Activated naive CD4-positive, alpha-beta T cell treated with Interleukin-2 at 50 U/mL for 16 hours (primary cell): ENCODE results near the gene WNT2.
"Not testable (repeated sequence)": the region's sequence is repeated elsewhere in the genome, so short reads cannot be mapped to it uniquely, and the experiment has no call there.

Experiments
- DNase-seq: peaks from one replicate; pipeline ENCODE4 v3.0.0-alpha.2; 2020

WNT2 gene

DNA sequence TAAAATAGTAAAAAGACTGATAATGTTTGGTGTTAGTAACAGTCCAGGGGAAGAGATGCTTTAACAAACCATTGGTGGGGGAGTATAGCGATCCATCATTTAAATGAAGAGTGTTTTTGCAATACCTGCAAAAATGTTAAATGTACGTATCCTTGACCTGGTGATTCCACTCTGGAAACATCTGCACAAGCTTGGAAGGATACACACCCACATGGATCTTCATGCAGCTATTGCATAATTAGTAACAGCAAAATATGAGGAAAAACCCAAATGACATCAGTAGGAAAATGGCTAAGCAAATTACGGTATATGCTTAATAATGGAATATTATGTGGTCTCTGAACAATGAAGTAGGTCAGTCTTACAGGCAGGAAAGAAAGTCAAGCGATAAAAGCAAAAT, 20.5 kb downstream of the WNT2 start:
- DNase-seq: no peak

DNA sequence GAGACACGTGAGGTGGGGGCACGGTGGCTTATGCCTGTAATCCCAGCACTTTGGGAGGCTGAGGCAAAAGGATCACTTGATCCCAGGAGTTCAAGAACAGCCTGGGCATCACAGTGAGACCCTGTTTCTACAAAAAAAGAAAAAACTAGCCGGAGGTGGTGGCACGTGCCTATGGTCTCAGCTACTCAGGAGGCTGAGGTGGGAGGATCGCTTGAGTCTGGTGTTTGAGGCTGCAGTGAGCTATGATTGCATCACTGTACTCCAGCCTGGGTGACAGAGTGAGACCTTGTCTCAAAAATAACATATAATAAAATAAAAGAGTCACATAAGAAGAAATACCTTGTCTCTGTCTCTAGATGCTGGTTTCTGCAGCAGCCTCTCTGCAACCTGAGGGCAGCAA, 22.4 kb downstream of the WNT2 start:
- DNase-seq: not testable (repeated sequence)

DNA sequence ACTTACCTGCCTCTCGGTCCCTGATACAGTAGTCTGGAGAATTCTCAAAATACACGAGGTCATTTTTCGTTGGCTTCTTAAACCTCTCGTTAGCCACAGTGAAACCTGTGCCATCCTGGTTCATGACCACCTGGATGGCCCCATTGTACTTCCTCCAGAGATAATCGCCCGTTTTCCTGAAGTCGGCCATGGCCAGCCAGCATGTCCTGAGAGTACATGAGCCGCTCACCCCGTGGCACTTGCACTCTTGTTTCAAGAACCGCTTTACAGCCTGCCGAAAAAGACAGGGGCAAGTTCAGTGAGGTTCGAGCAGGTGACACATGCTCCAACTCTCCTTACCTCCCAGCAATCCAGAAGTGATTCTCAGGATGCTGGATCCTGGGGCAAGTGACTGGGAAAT, 25.3 kb downstream of the WNT2 start:
- DNase-seq: no peak

DNA sequence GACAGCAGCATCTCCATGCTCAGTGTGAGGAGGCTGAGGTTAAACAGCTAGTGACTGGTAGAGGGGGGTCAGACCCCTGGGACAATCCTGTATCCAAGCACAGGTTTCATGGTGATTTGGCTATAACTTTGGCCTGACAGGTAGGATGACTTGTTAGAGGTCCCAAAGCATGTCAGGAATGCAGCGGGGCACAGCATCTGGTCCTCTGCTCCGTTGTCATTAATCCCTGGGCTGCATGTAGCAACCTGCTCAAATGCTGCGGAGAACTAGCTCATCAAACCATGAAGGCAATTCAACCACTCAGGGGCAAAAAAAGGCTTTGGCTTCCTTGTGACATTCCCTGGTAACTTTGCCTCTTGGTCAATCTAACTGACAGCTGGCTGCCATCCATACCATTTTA, 26.8 kb downstream of the WNT2 start:
- DNase-seq: no peak

DNA sequence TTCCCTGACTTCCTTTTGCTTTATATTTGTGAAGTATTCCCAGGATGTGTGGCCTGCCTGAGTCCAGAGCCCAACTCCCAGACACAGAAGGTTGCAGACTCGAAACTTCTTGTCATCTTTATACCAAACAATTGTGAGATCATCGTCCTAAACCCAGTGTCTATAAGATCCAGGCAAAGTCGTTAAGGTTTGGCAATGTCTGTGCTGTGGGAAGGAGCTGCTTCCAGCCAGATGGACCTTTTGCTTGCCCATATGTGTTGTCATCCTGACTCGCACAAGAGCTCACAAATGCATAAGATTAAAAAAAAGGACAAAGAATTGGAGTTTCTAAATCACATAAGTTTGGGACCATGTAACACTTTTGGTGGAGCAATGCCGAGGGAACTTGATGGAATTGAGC, 37.0 kb downstream of the WNT2 start:
- DNase-seq: no peak

DNA sequence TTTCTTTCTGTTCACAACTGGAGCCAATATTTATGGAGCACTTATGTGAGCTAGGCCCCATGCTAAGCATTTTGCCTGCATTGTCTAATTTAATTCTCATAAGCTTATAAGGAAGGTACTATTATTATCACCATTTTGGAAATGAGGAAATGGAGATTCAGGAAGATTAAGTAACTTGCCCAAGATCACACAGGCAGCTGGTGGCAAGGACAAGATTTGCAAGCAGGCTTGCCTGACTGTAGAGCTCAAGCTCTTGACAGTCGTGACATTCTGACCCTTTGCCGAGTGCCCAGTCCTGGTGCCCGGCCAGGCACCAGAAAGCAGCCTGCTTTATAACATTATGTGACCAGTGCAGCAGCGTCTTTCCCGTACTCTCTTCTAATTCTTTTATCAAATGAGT, 38.2 kb downstream of the WNT2 start:
- DNase-seq: no peak

DNA sequence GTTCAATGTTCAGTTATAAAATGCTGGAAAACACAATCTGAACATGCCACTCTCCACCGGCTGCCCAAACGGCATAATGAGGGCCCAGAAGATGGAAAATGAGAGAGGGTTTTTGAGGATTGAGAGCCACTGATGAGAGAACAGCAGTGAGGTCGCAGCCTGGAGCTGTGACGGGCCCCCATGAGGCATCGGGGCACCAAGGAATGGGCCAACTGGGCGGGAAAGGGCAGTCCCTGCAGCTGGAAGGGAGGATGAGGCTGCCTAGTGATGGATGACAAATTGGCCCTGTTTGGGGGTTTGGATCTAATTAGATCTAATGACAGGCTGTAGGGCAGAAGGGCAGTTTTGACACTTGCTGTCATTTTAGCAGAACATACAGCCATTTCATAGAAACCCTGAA, 39.1 kb downstream of the WNT2 start:
- DNase-seq: no peak

DNA sequence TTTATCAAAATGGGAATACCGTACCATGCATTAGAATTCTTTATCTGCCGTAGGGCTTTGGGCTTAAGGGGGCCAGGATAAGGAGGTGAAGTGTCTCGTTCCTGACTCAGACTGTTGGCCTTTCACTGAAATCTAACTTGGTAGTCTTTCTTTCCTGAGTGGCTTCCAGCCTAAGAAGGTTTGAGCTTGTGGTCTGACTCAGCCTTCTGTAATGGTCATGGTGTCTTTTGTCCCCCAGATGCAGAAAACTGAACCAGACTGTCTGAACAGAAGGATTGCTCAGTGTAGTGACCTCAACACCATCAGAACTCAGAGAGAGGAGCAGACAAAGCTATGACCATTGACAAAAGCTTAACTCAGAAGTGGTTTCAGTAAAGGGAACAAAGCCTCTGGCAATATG, 39.5 kb downstream of the WNT2 start:
- DNase-seq: no peak

DNA sequence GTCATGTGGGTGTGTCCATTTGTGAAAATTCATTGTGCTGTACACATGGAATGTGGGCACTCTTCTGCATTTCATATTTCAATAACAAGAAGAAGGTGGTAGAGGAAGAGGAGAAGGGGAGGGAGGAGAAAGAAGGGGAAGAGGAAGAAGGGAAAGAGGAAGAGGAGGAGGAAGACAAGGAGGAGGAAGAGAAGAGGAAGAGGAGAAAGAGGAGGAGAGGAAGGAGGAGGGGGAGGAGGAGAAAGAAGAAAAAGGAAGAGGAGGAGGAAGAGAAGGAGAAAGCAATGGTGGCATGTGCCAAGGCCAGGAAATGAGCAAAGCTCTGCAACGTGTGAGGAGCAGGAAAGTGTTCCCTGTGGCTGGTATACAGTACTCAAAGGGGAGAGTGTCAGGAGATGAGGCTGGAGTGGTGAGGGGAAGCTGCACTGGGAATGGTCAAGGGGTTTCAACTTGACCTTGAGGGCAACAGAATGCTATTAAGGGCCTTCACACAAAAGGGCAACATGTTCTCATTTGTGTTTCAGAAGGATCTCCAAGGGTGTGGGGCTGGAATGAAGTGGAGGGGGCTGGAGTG, 40.5 kb downstream of the WNT2 start:
- DNase-seq: no peak

DNA sequence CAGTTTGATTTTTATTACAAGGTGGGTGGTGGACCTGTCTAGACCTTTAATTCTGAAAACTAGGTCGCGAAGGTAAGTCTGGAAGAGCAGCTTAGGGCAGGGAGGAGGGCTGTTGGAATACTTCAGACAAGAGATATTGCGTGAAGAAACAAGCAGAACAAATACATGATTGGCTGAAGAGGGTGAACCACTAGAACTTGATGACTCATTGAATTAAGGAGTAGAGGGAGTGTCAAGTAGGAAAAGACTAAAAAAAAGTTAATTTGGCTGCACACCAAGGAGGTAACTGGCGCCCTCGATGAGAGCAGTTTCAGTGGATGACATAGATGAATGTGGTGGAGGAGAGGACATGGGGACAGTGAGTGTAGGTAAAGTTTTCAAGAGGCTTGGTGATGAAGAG, 41.3 kb downstream of the WNT2 start:
- DNase-seq: no peak

DNA sequence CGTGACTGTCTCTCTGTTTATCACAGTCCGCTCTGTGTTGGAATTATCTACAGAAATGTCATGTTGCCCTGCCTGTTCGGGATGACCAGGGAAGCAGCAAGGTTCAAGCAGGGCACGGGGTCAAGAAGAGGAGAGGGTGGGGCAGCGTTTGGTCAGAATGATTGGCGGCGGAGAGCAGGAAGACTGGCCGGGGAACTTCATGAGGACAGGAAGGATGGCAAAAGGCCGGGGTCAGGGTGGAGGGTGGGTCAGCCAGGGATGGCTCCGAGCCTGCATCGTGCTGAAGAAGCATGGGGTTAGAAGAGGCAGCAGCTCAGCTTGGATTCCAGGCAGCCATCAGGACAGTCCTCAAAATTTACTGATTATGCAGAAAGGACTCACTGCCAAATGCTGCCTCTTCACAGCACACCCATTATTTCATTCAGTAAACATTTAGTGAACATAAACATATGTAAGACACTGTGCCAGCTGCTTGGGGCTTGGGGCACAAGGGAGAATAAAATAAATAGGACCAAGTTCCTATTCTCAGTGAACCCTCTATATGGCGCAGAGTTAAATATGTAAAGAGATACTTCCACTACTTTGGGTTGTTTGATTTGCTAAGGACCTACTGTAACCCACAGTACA, 42.8 kb downstream of the WNT2 start:
- DNase-seq: no peak

DNA sequence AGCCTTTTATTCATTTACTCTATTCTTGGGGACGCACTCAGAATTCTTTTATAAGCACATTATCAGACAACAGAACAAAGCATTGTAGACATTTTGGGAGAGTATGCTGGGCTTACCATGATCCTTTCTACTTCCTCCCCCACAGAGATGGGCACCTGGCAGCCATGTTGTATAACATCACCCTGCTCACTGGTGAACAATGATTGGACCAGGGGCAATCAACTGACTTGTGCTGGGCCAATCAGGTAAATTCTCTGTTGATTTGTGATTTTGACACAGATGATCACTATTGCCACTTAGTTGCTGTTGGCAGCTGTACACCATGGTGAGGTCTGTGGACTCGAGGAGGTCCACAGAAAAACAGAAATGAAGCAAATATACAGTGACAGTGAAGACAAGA, 43.7 kb downstream of the WNT2 start:
- DNase-seq: no peak

DNA sequence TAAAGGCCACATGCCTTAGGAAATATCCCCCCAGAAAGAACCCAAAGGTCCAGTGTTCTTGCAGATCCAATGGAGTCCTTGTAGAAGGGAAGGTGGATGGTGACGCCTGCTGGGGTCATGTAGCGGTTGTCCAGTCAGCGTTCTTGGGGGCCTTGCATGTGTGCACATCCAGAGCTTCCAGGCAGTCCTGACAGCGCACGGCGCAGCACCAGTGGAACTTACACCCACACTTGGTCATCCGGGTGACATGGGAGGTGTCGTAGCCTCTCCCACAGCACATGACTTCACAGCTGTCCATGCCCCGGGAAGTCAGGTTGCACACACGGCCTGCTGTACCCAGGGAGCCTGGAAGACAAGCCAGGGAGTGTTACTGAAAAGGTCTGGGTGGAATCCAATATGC, 44.8 kb downstream of the WNT2 start:
- no peak for DNase-seq

DNA sequence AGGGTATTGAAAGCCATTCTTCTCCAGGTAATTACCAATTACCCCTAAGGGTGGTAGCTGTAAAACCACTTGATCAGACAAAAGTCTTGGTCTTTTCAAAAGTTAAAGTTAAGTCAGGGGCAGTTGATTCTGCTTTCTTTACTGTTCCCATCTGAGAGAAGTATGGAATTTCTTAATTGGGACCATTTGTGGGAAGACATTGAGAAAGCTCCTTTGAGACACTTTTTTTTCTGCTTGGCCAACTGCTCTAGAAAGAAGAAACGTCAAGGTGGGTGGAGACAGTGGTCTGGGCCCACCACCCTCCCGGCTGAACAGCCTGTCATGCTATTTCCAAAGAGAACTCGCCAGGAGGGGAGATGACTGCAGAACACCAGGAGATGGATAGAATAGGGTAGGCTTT, 45.3 kb downstream of the WNT2 start:
- DNase-seq: no peak

DNA sequence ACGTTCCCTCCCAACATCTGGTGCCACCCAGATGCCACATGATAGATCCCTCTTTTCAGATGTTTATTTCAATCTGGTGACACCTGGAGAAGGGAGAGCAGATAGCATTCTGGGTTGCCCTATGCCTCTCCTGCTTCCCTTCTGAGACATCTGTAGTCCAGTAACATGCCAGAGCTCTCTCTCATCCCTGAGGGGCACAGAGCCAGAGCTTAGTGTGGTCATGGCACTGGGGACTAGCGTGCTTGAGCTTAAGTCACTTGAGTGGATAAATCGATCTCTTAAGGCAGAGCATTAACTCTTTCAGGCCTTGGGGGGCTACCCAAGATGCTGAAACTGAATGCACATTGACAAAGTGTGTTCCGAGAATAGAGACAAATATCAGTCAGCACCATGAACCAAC, 47.9 kb downstream of the WNT2 start:
- no peak for DNase-seq

DNA sequence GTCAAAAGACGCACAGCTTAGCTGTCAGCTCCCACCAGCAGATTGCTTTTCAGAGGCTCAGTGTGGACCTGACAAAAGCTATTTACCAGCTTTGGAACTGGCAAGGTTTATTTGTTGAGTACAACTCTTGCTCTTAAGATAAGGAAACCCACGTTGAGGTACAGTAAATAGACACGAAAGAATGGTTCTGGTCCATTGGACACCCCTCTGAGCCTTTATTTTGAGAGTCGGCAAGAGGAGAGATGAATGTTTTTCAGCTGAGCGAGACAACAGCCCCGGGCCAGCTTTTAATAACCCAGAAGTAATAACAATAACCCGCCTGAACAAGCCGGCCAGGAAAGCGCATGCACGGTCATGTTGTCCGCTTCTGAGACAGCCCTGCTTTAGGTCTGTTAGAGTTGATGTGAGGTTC, 49.0 kb downstream of the WNT2 start:
- no peak for DNase-seq

DNA sequence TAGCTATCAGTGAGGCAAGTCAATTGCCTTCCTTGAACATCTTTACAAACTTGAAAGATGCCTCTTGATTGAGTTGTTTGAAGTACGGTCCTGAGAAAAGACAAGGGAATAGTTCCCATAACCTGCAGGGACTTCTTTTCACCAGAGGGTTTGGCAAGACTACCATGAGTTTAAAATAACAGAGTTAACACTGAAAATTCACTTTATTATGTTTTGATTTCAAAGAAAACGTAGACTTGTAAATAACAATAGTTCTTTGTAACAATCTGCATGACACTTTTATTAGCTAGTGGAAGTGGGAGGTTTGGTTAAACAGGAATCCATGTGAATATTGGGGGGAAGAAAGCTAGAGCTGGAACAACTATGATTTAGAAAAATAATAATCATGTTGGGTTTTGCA, 49.5 kb downstream of the WNT2 start:
- DNase-seq: no peak

DNA sequence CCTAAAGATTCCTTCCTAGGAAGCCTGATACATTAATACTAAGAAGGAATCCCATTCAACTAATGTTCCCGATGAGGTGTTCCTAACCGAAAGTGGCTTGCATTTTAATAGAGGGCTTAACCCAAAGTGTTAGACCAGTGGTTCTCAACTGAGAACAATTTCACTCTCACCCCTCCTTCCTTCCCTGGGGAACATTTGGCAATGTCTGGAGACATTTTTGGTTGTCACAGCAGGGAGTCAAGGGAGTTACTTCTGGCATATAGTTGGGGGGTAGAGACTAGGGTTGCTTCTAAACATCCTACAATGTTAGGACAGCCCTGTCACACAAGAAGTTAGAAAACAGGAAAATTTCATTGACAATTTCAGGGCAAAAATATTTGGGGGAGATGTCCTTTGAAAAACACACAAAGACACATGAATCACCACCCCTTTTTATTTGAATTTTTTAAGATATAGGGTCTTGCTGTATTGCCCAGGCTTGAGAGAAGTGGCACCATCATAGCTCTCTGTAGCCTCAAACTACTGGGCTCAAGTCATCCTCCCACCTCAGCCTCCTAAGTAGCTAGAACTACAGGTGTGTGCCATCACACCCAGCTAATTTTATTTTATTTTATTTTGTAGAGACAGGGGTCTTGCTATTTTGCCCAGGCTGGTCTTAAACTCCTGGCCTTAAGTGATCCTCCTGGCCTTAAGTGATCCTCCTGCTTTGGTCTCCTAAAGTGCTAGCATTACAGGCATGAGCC, 50.7 kb downstream of the WNT2 start:
- DNase-seq: no peak

DNA sequence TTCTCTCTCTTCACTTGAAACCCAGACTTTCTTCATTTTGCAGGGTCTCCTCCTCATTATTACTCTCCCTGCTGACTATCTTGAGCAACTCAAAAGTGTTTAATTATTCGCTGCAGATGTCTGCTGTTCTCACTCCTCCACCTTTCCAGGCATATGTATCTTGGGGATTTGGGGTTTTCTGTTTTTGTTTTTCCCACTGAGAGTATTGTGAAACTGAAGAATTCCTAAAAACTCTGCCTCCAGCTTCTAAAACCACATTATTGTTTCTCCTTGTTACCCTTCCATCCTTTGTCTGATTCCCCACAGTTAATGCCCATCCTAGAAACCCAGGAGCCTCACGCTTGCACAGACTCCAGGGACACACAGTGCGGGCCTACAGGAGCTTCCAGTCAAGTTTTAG, 51.3 kb downstream of the WNT2 start:
- no peak for DNase-seq

DNA sequence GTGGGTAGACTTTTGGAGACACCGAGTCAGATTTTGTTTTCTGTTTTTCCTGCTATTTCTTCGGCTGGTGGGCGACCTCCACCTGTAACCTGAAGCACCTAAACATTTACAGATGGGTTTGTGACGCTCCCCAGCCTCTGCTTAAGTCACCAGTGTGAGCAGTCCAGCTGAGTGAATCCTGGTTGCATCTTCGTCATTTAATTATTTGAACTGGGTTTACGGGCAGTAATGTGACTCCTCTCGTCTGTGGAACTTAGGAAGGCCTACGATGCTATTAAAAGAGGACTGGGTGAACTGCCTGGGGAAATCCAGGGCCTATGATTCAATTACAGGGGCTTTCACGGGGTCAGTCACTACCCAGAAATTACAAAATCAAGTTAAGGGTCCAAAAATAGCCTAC, 52.5 kb downstream of the WNT2 start:
- no peak for DNase-seq

DNA sequence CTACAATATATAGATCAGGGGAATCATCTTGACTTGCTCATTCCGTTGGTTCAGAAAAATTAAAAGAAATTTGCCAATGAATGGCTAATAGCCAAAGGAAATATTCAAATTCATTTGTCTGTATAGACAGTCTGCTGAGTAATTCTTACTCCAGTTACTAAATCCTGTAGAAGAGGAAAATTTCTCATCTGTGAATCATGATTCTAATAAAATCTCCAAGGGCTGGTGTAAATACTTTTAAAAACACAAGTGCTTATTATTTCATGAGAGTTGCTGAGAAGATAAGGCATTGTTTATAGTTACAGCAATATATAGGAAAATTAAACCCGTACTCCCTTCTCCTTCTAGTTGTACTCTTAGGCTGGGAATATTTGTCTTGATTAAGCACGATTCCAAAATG, 53.0 kb downstream of the WNT2 start:
- DNase-seq: no peak

DNA sequence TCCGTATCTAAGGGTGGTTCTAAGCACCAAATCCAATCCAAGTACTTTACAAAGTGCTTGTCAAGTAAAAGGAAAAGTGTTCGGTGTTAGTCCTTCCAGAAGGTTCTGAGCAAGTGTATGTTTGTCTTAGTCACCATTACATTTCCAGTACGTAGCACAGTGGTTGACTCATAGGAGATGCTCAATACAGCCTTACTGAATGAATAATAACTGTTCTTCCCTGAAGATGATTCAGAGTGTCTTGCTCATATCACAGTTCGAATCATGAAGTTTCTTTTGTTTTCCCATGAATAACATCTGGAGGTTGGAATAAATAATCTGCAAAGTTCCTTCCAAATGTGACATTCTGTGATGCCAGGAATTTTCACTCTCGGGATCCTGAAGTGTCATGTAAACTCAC, 53.4 kb downstream of the WNT2 start:
- DNase-seq: no peak

DNA sequence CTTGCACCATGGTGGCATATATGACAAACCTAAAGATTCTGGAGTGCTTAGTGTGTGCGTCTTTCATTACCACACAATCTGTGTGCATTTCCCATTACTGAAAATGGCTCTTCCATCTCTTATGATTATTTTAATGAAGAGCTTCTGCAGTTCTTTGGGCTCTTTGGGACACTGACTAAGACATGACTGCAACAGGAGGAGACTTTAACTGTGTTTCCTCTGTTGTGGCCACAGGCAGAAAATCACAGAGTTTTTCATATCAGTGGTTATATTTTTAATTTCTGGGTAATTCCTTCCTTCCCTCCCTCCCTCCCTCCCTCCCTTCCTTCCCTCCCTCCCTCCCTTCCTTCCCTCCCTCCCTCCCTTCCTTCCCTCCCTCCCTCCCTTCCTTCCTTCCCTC, 58.1 kb downstream of the WNT2 start:
- DNase-seq: no peak

DNA sequence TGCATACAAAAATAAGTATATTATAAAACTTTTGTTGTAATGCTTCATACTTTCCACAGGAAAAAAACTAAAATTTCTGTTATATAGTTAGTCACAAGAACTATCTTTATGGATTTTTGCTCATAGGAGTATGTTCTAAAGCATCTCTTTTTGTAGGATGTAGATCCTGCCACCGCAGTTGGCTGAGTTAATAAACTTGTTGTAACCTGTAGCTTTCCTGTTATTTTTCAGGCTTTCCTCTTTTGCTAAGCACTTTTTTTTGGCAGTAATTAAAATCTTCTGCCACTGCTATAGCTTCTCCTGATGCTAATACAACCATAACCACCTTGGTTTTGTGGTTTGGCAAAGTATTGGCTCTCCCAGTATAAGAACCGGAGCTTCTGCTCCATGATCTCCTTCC, 60.3 kb downstream of the WNT2 start:
- DNase-seq: no peak

DNA sequence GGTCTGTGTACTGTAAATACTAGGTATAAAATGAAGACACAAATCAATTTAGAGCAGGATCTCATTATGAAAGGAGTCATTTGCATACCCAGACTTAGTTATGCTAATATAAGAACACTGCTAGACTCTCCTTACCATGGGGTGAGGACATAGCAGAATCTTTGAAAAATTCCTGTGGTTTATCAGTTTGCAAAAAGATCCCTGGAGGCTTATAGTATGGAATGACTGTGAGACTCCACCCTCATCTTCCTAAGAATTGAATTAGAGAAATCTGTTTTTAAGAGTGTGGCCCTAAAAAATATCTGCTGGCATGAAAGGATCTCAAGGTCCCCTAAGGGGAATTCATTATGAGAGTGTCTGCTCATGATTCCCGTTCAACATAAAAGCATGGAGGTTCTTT, 63.2 kb downstream of the WNT2 start:
- no peak for DNase-seq
